Adipocyte (in vitro differentiated cells): ENCODE results near the gene HIF1AN.

Source experiments
- DNase-seq: peaks from one replicate; pipeline ENCODE4 v3.0.0-alpha.2; 2015; ENCODE audit warnings: low read depth
- H3K27me3 ChIP-seq: replicated peaks from 2 replicates; pipeline ENCODE4 v1.7.0; 2013; ENCODE audit warnings: mild to moderate bottlenecking, low read length, moderate library complexity; ENCODE audit not compliant: control insufficient read depth, insufficient read depth
- H3K36me3 ChIP-seq: 2 replicates; pipeline ENCODE4 v1.7.0; 2013; ENCODE audit warnings: low read length, mild to moderate bottlenecking, moderate library complexity; ENCODE audit not compliant: control insufficient read depth, insufficient read depth, severe bottlenecking
- H3K4me1 ChIP-seq: 2 replicates; pipeline ENCODE4 v1.7.0; 2013; ENCODE audit warnings: mild to moderate bottlenecking, low read length, moderate library complexity; ENCODE audit not compliant: control insufficient read depth, insufficient read depth
- H3K4me3 ChIP-seq: 2 replicates; pipeline ENCODE4 v1.7.0; 2013; ENCODE audit warnings: mild to moderate bottlenecking, low read length, moderate library complexity
- H3K9ac ChIP-seq: 2 replicates; pipeline ENCODE4 v1.7.0; 2013; ENCODE audit warnings: mild to moderate bottlenecking, low read length, moderate library complexity
- H3K9me3 ChIP-seq: 2 replicates; pipeline ENCODE4 v1.7.0; 2013; ENCODE audit warnings: mild to moderate bottlenecking, low read length, moderate library complexity; ENCODE audit not compliant: control insufficient read depth

The HIF1AN gene

GRCh38 chr10:100522107-100522801, 13.5 kb upstream of the HIF1AN start:
- DNase-seq = no peak
- H3K36me3 ChIP-seq = peaks cover 43% of the 10 kb centered on the region
- H3K9ac ChIP-seq = no peak overlapping the region
- peaks cover 9% of the 10 kb centered on the region for H3K4me1 ChIP-seq
- H3K9me3 ChIP-seq = no peaks in the 10 kb centered on the region
- no peak overlapping the region for H3K4me3 ChIP-seq
- H3K27me3 ChIP-seq = no peaks in the 10 kb centered on the region

- Histone ChIP-seq H3K9me3 (no peaks in the 10 kb centered on the region), H3K27me3 (no peaks in the 10 kb centered on the region), H3K4me1 (peaks cover 9% of the 10 kb centered on the region), H3K9ac (no peak overlapping the region), H3K36me3 (peaks cover 43% of the 10 kb centered on the region), H3K4me3 (no peak overlapping the region)
- DNase-seq = no peak
These were observed 12.8 kb upstream of the HIF1AN start for GRCh38 chr10:100522945-100523344.

GRCh38 chr10:100524206-100524605, 11.5 kb upstream of the HIF1AN start:
- Histone ChIP-seq H3K4me1 (peaks cover 16% of the 10 kb centered on the region), H3K9ac (no peak overlapping the region), H3K36me3 (peaks cover 43% of the 10 kb centered on the region), H3K9me3 (no peaks in the 10 kb centered on the region), H3K27me3 (no peaks in the 10 kb centered on the region), H3K4me3 (no peak overlapping the region)
- DNase-seq = no peak

- DNase-seq = no peak
- Histone ChIP-seq H3K4me3 (no peak overlapping the region), H3K9ac (no peak overlapping the region), H3K36me3 (peaks cover 43% of the 10 kb centered on the region), H3K9me3 (no peaks in the 10 kb centered on the region), H3K27me3 (no peaks in the 10 kb centered on the region), H3K4me1 (peaks cover 13% of the 10 kb centered on the region)
These were observed 11.1 kb upstream of the HIF1AN start for GRCh38 chr10:100524638-100525037.

GRCh38 chr10:100528123-100528886, 7.4 kb upstream of the HIF1AN start:
- Histone ChIP-seq H3K4me3 (peak overlapping the region; percentile 98), H3K27me3 (no peaks in the 10 kb centered on the region), H3K9me3 (no peaks in the 10 kb centered on the region), H3K36me3 (peaks cover 38% of the 10 kb centered on the region), H3K9ac (peak overlapping the region; percentile 97), H3K4me1 (peaks cover 8% of the 10 kb centered on the region)
- DNase-seq = no peak

- Histone ChIP-seq H3K27me3 (no peaks in the 10 kb centered on the region), H3K9ac (peak overlapping the region; percentile 97), H3K9me3 (no peaks in the 10 kb centered on the region), H3K36me3 (peaks cover 31% of the 10 kb centered on the region), H3K4me1 (peaks cover 8% of the 10 kb centered on the region), H3K4me3 (peak overlapping the region; percentile 98)
- peak; percentile 56 for DNase-seq
These were observed 6.7 kb upstream of the HIF1AN start for GRCh38 chr10:100528921-100529474.

GRCh38 chr10:100529475-100530298, 6.1 kb upstream of the HIF1AN start, which contains the start of gene NDUFB8:
Gene NDUFB8 (minus strand): TSS chr10:100529871. CDS start chr10:100529851, 20 bp downstream.
- Histone ChIP-seq H3K9ac (peak within 1 kb of the TSS; percentile 97), H3K9me3 (no peaks in the 10 kb centered on the region), H3K4me1 (peaks cover 8% of the 10 kb centered on the region), H3K36me3 (peaks cover 24% of the 10 kb centered on the region), H3K4me3 (peak within 1 kb of the TSS; percentile 98), H3K27me3 (no peaks in the 10 kb centered on the region)
- DNase-seq = peak; percentile 95

- peaks cover 20% of the 10 kb centered on the region for H3K4me1 ChIP-seq
- no peak overlapping the region for H3K9ac ChIP-seq
- no peak overlapping the region for H3K4me3 ChIP-seq
- no peak for DNase-seq
- no peaks in the 10 kb centered on the region for H3K27me3 ChIP-seq
- H3K9me3 ChIP-seq = no peaks in the 10 kb centered on the region
- H3K36me3 ChIP-seq = peaks cover 3% of the 10 kb centered on the region
These were observed 4.0 kb upstream of the HIF1AN start for GRCh38 chr10:100531761-100532160.

GRCh38 chr10:100534726-100535125, 1.0 kb upstream of the HIF1AN start:
- Histone ChIP-seq H3K27me3 (no peaks in the 10 kb centered on the region), H3K9ac (no peak overlapping the region), H3K4me3 (no peak overlapping the region), H3K9me3 (no peaks in the 10 kb centered on the region), H3K4me1 (peaks cover 23% of the 10 kb centered on the region), H3K36me3 (peaks cover 17% of the 10 kb centered on the region)
- no peak for DNase-seq

- no peak for DNase-seq
- peak overlapping the region; percentile 91 for H3K9ac ChIP-seq
- H3K27me3 ChIP-seq = no peaks in the 10 kb centered on the region
- peaks cover 21% of the 10 kb centered on the region for H3K36me3 ChIP-seq
- no peaks in the 10 kb centered on the region for H3K9me3 ChIP-seq
- peak overlapping the region; percentile 97 for H3K4me3 ChIP-seq
- H3K4me1 ChIP-seq = peaks cover 23% of the 10 kb centered on the region
These were observed 417 bp upstream of the HIF1AN start for GRCh38 chr10:100535338-100535714.

- Histone ChIP-seq H3K36me3 (peaks cover 40% of the 10 kb centered on the region), H3K27me3 (no peaks in the 10 kb centered on the region), H3K4me1 (peaks cover 23% of the 10 kb centered on the region), H3K9me3 (no peaks in the 10 kb centered on the region), H3K4me3 (peak overlapping the region; percentile 18), H3K9ac (no peak overlapping the region)
- no peak for DNase-seq
These were observed 1.7 kb downstream of the HIF1AN start for GRCh38 chr10:100537475-100537874.
